H1 (cell line): ENCODE measurements around the gene LHPP. TPM values are rescaled to one million over a fixed set of nuclear protein-coding genes. Genes with fewer than 3 reads are reported as not detected.

Experiments used
- BCL11A ChIP-seq, 2 experiments: IDR thresholded peaks; one replicate each; pipeline ENCODE4 v1.6.1; 2011; ENCODE audit warnings: low read depth in 2 of 2, low read length in 2 of 2, mild to moderate bottlenecking in 2 of 2
- CTBP2 ChIP-seq: IDR thresholded peaks from 2 replicates; pipeline ENCODE4 v1.7.0; 2011; ENCODE audit warnings: borderline replicate concordance, mild to moderate bottlenecking, moderate library complexity, mixed read lengths, low read length; ENCODE audit not compliant: insufficient read depth, insufficient read length
- EP300 ChIP-seq, 2 experiments: IDR thresholded peaks; 1 replicate in 1 of 2; 2 replicates in 1 of 2; pipeline ENCODE4 v1.6.1; 2011 to 2012; ENCODE audit warnings: low read depth in 2 of 2, low read length in 2 of 2, mild to moderate bottlenecking in 2 of 2, borderline replicate concordance in 1 of 2, inconsistent platforms in 1 of 2, moderate library complexity in 1 of 2
- GABPA ChIP-seq: IDR thresholded peaks from 2 replicates; pipeline ENCODE4 v1.6.1; 2011; ENCODE audit warnings: mild to moderate bottlenecking, low read length, moderate library complexity, borderline replicate concordance; ENCODE audit not compliant: insufficient read depth
- JUN ChIP-seq: IDR thresholded peaks from 2 replicates; pipeline ENCODE4 v1.6.1; 2011; ENCODE audit warnings: low read depth, mild to moderate bottlenecking, improper control_type of control experiment, low read length
- PHF8 ChIP-seq: fragments of 200-600 bp; sonication (generic); conservative IDR thresholded peaks from 2 replicates; pipeline ENCODE4 v1.7.1; 2012; ENCODE audit warnings: low read depth, mild to moderate bottlenecking, inconsistent platforms, low read length, moderate library complexity
- RNF2 ChIP-seq: fragments of 200-900, 300-1000 bp; sonication (generic); IDR thresholded peaks from 2 replicates; pipeline ENCODE4 v1.7.1; 2016; ENCODE audit warnings: borderline replicate concordance, low read depth, mild to moderate bottlenecking, antibody characterized with exemption, low read length; ENCODE audit not compliant: poor library complexity, severe bottlenecking; ENCODE audit errors: missing control alignments
- TEAD4 ChIP-seq: IDR thresholded peaks from 2 replicates; pipeline ENCODE4 v1.6.1; 2012; ENCODE audit warnings: low read depth, low read length, inconsistent platforms, mixed read lengths
- YY1 ChIP-seq: IDR thresholded peaks from 2 replicates; pipeline ENCODE4 v1.6.1; 2011; ENCODE audit warnings: low read depth, mild to moderate bottlenecking, low read length
- polyA plus RNA-seq, 7 experiments: library from polyadenylated mRNA; depleted of rRNA in 3 of 7; stranded (reverse) in 5 of 7; unstranded in 2 of 7; fragments of >200 nt in 5 of 7; fragments of 200-250 nt in 2 of 7; gene quantifications; 1 replicate in 5 of 7; 2 replicates in 1 of 7; 4 replicates in 1 of 7; pipeline versions ENCODE4 v1.2.1 to v1.2.3, GENCODE V29; 2011 to 2013; ENCODE audit warnings: missing spikeins in 2 of 7, mixed read lengths in 2 of 7
- total RNA-seq: library from RNA; stranded (reverse); fragmentation: NEBNext Ultra II Directional; extraction: Animal tissue kit (Norgen Biotek cat#: 25700); gene quantifications from 2 replicates; pipeline ENCODE4 v1.2.1, GENCODE V29; 2021
- TF ChIP-seq, protein P1 (sequence below): fragments of 300-600 bp; sonication (generic); IDR thresholded peaks from 2 replicates; pipeline ENCODE4 v1.7.1; 2012; ENCODE audit warnings: low read length, moderate library complexity, mild to moderate bottlenecking, inconsistent platforms; ENCODE audit not compliant: insufficient replicate concordance
- TF ChIP-seq, protein P2 (sequence below): IDR thresholded peaks from 2 replicates; pipeline ENCODE4 v1.6.1; 2012; ENCODE audit warnings: inconsistent platforms

Gene LHPP
- total and polyA plus RNA-seq, 2 of the 8 experiments (the other 6 are each of a cell fraction or from before 2014, with no cell fraction given), result 26.0 to 45.0 TPM

DNA sequence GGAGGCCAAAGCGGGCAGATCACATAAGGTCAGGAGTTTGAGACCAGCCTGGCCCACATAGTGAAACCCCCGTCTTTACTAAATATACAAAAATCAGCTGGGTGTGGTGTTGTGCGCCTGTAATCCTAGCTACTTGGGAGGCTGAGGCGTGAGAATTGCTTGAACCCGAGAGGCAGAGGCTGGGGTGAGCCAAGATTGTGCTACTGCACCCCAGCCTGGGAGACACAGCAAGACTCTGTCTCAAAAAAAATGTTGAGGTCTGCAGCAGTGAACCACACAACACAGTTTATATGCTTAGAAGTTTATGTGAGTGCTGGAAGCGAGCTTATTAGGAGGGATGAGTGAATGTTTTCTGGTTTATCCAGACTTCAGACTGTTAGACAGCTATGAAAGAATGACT, 10.4 kb downstream of the LHPP start (continued):
- TF ChIP-seq, protein P1, sequence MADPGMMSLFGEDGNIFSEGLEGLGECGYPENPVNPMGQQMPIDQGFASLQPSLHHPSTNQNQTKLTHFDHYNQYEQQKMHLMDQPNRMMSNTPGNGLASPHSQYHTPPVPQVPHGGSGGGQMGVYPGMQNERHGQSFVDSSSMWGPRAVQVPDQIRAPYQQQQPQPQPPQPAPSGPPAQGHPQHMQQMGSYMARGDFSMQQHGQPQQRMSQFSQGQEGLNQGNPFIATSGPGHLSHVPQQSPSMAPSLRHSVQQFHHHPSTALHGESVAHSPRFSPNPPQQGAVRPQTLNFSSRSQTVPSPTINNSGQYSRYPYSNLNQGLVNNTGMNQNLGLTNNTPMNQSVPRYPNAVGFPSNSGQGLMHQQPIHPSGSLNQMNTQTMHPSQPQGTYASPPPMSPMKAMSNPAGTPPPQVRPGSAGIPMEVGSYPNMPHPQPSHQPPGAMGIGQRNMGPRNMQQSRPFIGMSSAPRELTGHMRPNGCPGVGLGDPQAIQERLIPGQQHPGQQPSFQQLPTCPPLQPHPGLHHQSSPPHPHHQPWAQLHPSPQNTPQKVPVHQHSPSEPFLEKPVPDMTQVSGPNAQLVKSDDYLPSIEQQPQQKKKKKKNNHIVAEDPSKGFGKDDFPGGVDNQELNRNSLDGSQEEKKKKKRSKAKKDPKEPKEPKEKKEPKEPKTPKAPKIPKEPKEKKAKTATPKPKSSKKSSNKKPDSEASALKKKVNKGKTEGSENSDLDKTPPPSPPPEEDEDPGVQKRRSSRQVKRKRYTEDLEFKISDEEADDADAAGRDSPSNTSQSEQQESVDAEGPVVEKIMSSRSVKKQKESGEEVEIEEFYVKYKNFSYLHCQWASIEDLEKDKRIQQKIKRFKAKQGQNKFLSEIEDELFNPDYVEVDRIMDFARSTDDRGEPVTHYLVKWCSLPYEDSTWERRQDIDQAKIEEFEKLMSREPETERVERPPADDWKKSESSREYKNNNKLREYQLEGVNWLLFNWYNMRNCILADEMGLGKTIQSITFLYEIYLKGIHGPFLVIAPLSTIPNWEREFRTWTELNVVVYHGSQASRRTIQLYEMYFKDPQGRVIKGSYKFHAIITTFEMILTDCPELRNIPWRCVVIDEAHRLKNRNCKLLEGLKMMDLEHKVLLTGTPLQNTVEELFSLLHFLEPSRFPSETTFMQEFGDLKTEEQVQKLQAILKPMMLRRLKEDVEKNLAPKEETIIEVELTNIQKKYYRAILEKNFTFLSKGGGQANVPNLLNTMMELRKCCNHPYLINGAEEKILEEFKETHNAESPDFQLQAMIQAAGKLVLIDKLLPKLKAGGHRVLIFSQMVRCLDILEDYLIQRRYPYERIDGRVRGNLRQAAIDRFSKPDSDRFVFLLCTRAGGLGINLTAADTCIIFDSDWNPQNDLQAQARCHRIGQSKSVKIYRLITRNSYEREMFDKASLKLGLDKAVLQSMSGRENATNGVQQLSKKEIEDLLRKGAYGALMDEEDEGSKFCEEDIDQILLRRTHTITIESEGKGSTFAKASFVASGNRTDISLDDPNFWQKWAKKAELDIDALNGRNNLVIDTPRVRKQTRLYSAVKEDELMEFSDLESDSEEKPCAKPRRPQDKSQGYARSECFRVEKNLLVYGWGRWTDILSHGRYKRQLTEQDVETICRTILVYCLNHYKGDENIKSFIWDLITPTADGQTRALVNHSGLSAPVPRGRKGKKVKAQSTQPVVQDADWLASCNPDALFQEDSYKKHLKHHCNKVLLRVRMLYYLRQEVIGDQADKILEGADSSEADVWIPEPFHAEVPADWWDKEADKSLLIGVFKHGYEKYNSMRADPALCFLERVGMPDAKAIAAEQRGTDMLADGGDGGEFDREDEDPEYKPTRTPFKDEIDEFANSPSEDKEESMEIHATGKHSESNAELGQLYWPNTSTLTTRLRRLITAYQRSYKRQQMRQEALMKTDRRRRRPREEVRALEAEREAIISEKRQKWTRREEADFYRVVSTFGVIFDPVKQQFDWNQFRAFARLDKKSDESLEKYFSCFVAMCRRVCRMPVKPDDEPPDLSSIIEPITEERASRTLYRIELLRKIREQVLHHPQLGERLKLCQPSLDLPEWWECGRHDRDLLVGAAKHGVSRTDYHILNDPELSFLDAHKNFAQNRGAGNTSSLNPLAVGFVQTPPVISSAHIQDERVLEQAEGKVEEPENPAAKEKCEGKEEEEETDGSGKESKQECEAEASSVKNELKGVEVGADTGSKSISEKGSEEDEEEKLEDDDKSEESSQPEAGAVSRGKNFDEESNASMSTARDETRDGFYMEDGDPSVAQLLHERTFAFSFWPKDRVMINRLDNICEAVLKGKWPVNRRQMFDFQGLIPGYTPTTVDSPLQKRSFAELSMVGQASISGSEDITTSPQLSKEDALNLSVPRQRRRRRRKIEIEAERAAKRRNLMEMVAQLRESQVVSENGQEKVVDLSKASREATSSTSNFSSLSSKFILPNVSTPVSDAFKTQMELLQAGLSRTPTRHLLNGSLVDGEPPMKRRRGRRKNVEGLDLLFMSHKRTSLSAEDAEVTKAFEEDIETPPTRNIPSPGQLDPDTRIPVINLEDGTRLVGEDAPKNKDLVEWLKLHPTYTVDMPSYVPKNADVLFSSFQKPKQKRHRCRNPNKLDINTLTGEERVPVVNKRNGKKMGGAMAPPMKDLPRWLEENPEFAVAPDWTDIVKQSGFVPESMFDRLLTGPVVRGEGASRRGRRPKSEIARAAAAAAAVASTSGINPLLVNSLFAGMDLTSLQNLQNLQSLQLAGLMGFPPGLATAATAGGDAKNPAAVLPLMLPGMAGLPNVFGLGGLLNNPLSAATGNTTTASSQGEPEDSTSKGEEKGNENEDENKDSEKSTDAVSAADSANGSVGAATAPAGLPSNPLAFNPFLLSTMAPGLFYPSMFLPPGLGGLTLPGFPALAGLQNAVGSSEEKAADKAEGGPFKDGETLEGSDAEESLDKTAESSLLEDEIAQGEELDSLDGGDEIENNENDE, result no peak
- TF ChIP-seq TEAD4 (no peak), GABPA (no peak), EP300 (IDR thresholded peaks at IDR 0.05; ENCODE audit: borderline replicate concordance in 1 of 2, low read depth in 2 of 2, low read length in 2 of 2) (no peak), CTBP2 (no peak), PHF8 (no peak), YY1 (no peak), JUN (no peak), RNF2 (no peak), BCL11A (IDR thresholded peaks at IDR 0.05; ENCODE audit: low read depth in 2 of 2, low read length in 2 of 2) (no peak)
- TF ChIP-seq, protein P2, sequence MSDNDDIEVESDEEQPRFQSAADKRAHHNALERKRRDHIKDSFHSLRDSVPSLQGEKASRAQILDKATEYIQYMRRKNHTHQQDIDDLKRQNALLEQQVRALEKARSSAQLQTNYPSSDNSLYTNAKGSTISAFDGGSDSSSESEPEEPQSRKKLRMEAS, result no peak
